GM21447 (cell line): Measurements from ENCODE around the gene PEPD.

Source experiments
- ATAC-seq: cut with Tn5 transposase; IDR thresholded peaks from one replicate; pipeline ENCODE4 v1.9.1; 2021; ENCODE audit not compliant: unreplicated experiment

The PEPD gene

GRCh38 chr19:33340991-33341390 lies 180.6 kb downstream of the PEPD start:
- ATAC-seq, result no peak

- ATAC-seq, result no peak
Measured at GRCh38 chr19:33339016-33339984, 182.3 kb downstream of the PEPD start.
